Mucosa of descending colon (tissue), 3 donors: ENCODE results near the gene DDTL. TPM values are rescaled to one million over a fixed set of nuclear protein-coding genes. Genes with fewer than 3 reads are reported as not detected.
"Not testable (repeated sequence)": the region's sequence is repeated elsewhere in the genome, so short reads cannot be mapped to it uniquely, and the experiment has no call there.

ENCODE experiments used
- ATAC-seq: fragments of 200-7000 bp; cut with Tn5 transposase; one replicate; pipeline ENCODE4 v1.9.1; 2020; ENCODE audit warnings: mild to moderate bottlenecking, moderate library complexity
- DNase-seq, 3 donors: peaks; one replicate each; pipeline ENCODE4 v3.0.0-alpha.2; 2020
- H3K36me3 ChIP-seq: fragments of 200-600 bp; one replicate; pipeline ENCODE4 v1.8.0; 2021; ENCODE audit warnings: low read depth, mild to moderate bottlenecking
- H3K4me1 ChIP-seq: fragments of 200-600 bp; one replicate; pipeline ENCODE4 v1.8.0; 2021; ENCODE audit warnings: low read depth, mild to moderate bottlenecking
- H3K4me3 ChIP-seq: fragments of 200-600 bp; one replicate; pipeline ENCODE4 v1.8.0; 2021; ENCODE audit warnings: mild to moderate bottlenecking
- H3K9me3 ChIP-seq: fragments of 200-600 bp; one replicate; pipeline ENCODE4 v1.8.0; 2021; ENCODE audit warnings: mild to moderate bottlenecking
- intact Hi-C, 2 donors: fragments of 100-400 bp; cut with DNase I in 1 of 2; cut with micrococcal nuclease in 1 of 2; formaldehyde crosslinking; loops; one replicate each; pipeline versions ENCODE4 v1.11.0 to v1.11.1; 2022; cut with DNase I, micrococcal nuclease
- total RNA-seq, 3 donors: library from RNA; stranded (reverse); fragmentation: NEBNext Ultra II Directional in 2 of 3; extraction: Animal tissue kit (Norgen Biotek cat#: 25700) in 2 of 3; gene quantifications; one replicate each; pipeline versions ENCODE4 v1.2.1 to v1.2.4, GENCODE V29; 2021 to 2023
- TF ChIP-seq, protein P1 (sequence below): fragments of 200-600 bp; IDR thresholded peaks from one replicate; pipeline ENCODE4 v1.8.0; 2022; ENCODE audit warnings: antibody characterized with exemption, mild to moderate bottlenecking
- donor health status: DM: no; HTN: no; CAD: no; lungs with moderate emphysema.
- donor health status: DM: no; HTN: no; CAD: no.
- donor health status: DM: no; HTN: yes; CAD: no.

DDTL gene
- total RNA-seq, 3 donors from 2014 or later: 3.8 to 4.0 TPM; not detected in 1

DNA sequence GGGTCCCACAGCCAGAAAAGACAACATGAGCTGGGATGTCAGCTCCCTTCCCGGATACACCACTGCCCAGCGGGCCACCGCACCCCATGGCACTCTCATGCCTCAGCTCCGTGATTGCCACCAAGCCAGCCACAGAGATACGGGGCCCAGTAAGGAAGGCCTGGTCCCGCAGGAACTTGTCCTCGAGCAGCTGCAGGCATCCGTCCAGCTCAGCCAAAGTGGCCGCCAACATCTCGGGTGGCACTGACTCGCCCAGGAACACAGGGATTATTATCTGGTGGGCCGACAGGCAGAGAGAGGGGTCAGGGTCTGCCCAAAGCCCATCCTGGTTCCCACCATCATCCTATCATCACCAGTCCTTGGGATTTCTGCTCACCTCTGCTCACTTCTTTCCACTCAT is 10.6 kb downstream of the DDTL start:
- H3K4me1 ChIP-seq, H3K36me3 ChIP-seq, H3K4me3 ChIP-seq, H3K9me3 ChIP-seq, intact Hi-C loops, ATAC-seq, DNase-seq: not testable (repeated sequence)

- H3K36me3 ChIP-seq, DNase-seq, H3K9me3 ChIP-seq, intact Hi-C loops, H3K4me1 ChIP-seq, H3K4me3 ChIP-seq: not testable (repeated sequence)
- ATAC-seq: peak; percentile 82
Measured at GRCh38 chr22:23979557-23980240, 13.0 kb downstream of the DDTL start, which contains the start of gene GSTT2. GSTT2 (plus strand) TSS chr22:23980134.

- ATAC-seq, H3K36me3 ChIP-seq, H3K9me3 ChIP-seq, intact Hi-C loops, DNase-seq, H3K4me3 ChIP-seq, H3K4me1 ChIP-seq: not testable (repeated sequence)
Measured at GRCh38 chr22:23980567-23980966, 13.9 kb downstream of the DDTL start.

GRCh38 chr22:23984430-23984829 is 17.7 kb downstream of the DDTL start:
- Histone ChIP-seq H3K4me1 (no peaks in the 10 kb centered on the region), H3K36me3 (no peaks in the 10 kb centered on the region), H3K9me3 (no peaks in the 10 kb centered on the region), H3K4me3 (no peak overlapping the region)
- intact Hi-C loops: no loop called here
- ATAC-seq: peak; percentile 53
- peak in 1 of 3 donors; percentile 79 for DNase-seq
- TF ChIP-seq, protein P1, sequence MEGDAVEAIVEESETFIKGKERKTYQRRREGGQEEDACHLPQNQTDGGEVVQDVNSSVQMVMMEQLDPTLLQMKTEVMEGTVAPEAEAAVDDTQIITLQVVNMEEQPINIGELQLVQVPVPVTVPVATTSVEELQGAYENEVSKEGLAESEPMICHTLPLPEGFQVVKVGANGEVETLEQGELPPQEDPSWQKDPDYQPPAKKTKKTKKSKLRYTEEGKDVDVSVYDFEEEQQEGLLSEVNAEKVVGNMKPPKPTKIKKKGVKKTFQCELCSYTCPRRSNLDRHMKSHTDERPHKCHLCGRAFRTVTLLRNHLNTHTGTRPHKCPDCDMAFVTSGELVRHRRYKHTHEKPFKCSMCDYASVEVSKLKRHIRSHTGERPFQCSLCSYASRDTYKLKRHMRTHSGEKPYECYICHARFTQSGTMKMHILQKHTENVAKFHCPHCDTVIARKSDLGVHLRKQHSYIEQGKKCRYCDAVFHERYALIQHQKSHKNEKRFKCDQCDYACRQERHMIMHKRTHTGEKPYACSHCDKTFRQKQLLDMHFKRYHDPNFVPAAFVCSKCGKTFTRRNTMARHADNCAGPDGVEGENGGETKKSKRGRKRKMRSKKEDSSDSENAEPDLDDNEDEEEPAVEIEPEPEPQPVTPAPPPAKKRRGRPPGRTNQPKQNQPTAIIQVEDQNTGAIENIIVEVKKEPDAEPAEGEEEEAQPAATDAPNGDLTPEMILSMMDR: no peak

GRCh38 chr22:23986089-23986488 is 19.4 kb downstream of the DDTL start:
- H3K4me1 ChIP-seq, intact Hi-C loops, ATAC-seq: not testable (repeated sequence)

DNA sequence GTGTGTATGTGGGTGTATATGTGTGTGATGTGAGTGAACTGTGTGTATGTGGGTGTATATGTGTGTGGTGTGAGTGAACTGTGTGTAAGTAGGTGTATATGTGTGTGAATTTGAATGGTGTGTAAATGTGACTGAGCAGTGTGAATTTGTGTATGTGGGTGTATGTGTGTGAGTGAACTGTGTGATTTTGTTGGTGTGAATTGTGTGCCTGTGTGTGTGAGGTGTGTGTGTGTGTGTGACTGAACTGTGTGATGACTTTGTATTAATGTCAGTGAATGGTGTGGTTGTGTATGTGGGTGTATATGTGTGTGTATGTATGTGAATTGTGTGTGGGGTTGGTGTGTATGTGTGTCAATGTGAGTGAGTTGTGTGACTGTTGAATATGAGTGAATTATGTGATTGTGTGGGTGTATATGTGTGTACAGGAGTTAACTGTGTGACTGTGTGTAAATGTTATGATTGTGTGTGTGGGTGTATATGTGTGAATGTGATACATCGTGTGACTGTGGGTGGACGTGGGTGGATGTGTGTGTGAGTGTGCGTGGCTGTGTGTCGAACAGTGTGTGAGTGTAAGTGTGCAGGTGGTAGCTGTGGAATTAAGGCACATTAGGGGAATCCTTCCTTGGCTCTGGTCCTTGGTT is 20.0 kb downstream of the DDTL start:
- intact Hi-C loops, H3K36me3 ChIP-seq, ATAC-seq, H3K4me1 ChIP-seq, H3K9me3 ChIP-seq, DNase-seq, H3K4me3 ChIP-seq: not testable (repeated sequence)

More at GRCh38 chr22:23986089-23986488, 19.4 kb downstream of the DDTL start:
- not testable (repeated sequence) for H3K9me3 ChIP-seq, H3K4me3 ChIP-seq, H3K36me3 ChIP-seq, DNase-seq

DNA sequence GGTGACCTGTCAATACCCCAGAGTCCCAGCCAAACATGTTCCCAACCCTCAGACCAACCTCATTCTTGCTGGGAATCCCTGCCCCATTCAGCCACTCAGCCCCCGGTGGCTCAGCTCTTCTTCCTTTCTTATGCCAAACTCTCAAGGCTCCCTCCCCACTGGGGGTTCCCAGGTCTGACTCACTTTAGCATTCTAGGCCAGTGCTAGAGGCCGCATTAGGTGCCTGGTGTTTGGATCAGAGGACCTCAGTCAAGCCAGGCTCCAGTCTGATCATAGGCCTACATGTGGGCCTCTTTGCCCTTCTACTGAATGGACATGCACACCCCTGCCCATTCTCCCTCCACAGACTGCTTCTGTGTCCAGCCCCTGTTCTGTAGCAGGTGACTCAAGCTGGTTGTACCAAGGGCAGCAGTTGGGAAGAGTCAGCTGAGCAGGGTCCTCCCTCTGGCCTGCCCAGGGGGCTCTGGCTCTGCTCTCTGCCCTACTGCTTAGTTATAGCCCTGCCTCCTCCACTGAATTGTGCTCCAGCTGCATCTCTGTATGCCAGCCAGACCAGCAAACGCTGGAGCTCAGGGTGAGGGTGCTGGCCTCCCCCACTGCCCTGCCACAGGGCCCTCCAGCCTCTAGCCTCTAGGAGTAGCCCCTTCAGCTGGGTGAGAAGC is 23.0 kb downstream of the DDTL start:
- H3K36me3 ChIP-seq, DNase-seq, ATAC-seq, H3K9me3 ChIP-seq, H3K4me1 ChIP-seq, intact Hi-C loops, H3K4me3 ChIP-seq: not testable (repeated sequence)

DNA sequence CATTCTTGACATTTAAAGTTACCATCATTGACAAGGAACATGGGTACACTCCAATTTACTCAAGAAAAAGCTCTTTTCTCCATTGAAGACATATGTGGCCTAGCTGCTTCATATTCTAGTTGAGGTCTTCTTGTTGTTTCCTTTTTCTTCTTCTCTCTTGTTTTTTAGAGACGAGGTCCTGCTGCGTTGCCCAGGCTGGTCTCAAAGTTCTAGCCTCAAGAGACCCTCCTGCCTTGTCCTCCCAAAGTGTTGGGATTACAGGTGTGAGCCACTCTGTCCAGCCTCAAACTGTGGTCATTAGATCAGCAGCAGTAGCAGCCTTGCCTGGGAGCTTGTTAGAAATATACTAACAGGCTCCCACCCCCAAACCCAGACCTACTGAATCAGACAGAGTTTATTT is 26.4 kb downstream of the DDTL start:
- H3K4me3 ChIP-seq, H3K9me3 ChIP-seq, H3K4me1 ChIP-seq, DNase-seq, intact Hi-C loops, H3K36me3 ChIP-seq, ATAC-seq: not testable (repeated sequence)

DNA sequence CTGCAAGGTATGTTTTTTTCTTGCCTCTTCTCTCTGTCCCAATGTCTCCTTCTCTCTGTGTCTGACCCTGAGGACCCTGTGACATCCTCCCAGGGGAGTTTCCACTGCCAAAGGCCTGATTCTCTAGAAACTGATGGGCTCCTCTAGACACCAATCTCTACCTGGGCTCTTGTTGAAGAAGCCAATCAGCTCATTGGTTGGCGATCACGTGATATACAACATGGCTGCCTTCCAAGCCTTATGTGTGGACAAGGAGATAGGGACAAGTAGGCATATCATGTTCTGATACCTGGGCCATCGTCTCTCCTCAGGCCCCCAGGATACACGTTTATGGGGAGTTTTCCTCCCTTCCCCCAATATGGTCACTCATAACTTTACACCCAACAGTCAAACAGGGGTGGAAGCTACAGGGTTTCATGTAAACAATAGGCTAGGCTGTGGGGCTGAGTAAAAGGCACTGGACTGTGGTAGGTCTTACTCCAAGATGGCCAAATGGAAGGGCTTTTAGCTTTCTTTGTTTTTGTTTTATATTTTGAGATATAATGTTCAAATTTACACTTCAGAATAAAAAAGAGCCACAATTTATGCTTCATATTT is 27.0 kb downstream of the DDTL start:
- H3K9me3 ChIP-seq, H3K36me3 ChIP-seq, DNase-seq, H3K4me3 ChIP-seq, ATAC-seq, H3K4me1 ChIP-seq, intact Hi-C loops: not testable (repeated sequence)
